HG03460 (cell line): ENCODE results near the gene GNA12.

Source experiments
- ATAC-seq: cut with Tn5 transposase; IDR thresholded peaks from one replicate; pipeline ENCODE4 v1.9.1; 2021; ENCODE audit not compliant: unreplicated experiment

GNA12 gene

DNA sequence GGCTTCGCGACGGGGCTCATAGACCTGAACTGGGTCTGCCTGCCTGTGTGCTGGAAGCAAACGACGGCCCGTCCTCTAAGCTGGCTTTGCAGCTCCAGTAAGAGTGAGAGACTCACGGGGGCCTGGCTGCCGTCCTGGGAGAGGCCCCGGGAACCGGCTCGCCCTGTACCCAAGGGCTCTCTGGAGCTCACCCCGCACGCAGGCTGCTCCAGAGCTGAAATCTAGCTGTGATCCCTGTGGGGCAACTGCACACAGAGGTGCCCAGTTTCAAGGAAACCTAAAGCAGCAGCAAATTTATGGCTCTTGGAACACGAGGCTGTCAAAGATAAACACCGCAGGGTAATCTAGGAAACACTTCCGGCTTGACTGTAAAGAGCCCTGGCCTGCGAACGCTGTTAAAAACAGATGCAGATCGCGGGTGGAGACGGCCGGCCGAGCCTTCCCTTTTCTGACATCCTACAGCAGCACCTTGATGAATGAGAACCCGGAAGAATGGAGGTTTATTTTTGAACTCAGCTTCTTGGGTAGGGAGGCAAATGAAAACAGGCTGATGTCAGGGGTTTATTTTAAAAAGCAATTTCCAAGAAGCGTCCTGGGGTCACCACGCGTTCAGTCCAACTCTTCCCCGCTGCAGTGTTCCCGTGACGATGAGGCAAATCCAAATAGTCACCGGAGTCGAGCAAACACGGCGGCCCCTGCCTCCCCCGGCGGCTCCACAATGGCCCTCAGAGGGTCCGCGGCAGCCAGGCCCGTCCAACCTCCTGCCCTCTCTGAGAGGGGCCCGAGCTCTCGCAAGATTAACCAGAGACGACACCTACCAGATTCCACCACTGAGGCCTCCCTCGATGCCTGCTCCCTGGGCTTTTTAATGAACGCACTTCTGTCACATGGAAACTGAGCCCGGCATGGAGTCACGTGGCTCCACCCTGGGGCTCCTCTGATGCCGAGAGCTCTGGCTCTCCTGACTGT lies 126.5 kb downstream of the GNA12 start:
- ATAC-seq: no peak

DNA sequence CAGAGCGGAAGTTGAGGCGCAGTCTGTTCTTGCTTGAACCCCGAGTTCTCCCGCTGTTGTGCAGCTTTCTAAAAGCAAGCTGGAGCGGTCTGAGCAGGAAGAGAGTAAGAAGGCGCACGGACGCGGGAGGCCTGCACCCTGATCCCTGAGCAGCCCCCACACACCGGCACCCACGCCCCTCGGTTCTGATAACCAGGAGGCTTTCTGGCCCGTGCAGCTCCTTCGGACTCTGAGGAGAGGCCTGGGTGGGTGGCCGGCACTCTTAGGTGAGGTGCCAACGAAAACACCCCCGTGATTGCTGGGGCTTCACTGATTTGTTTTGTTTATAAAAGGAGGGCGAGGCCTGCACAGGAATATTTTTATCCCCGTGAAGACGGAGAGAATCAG lies 127.2 kb downstream of the GNA12 start:
- no peak for ATAC-seq

DNA sequence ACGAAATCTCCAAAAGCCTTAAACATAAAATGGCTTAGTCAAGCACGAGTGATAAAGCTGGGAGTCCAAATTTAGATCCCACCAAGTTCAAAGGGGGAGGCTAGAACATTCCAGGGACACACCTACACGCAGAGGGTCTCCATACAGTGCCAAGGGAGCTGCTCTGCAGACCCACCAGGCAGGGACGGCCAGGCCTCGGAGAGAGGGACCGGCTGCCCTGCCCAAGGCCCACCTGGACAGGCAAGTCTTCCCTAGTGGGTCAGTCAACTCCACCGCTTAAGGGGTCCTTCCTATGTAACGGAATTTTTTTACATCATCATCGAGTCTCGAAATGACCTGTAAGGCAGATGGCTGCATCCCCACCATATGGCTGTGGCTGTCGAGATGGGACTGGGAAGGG lies 127.6 kb downstream of the GNA12 start:
- ATAC-seq: no peak

DNA sequence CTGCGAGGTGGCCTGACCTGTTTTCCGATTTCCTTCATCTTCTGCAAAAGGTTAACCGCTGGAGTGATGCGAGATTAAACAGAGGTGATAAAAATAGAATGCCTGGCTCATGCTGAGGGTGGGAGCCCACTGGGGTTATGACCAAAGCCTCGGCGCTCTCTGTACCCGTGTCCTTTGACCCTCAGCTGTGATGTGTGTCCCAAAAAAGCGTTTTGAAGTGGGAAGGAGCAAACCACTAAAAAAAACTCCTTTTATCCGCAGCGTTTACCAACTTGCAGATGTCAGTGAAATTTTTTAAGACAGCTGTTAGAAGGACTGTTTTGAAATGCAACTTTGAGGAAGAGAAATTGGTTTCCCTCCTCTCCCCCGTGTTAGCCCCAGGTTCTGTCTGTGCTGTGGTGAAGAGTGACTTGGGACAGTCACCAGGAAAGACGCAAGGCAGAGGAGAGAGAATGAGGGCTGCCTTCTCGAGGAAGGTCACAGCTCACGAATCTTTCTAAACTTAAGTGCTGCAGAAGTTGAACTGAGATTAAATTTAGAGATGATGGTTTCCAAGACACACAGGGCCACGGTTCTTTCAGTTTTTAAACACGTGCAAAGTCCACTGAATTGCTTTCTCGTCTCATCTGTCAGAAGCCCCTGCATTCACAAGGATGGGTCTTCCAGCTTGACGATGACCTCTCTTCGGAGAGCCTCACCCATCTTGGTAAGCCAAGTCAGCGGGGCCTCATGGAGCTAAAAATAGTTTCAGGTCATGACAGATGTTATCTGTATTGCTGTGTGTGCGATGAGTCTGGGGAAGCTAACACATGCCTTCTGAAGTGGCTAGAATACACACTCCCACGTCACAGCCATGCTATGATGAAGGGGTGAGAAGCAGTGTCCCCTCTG lies 128.5 kb downstream of the GNA12 start:
- no peak for ATAC-seq

DNA sequence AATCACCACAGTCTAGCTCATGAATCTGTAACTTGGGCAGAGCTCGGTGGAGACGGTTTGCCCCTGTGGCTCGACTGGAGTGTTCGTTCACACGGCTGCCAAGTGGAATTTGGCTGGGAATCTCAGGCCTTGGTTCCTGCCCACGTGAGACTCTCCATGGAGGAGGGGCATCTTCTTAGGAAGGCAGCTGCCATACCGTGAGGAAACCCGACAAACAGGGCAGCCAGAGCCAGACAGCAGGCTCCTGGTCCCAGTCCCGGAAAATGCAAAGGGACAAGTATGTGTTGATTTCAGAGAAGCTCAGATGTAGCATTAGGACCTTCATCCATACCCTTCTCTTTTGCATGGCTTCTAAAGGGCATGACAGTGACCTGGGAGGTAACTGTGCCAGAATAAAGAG lies 129.5 kb downstream of the GNA12 start:
- ATAC-seq: no peak

DNA sequence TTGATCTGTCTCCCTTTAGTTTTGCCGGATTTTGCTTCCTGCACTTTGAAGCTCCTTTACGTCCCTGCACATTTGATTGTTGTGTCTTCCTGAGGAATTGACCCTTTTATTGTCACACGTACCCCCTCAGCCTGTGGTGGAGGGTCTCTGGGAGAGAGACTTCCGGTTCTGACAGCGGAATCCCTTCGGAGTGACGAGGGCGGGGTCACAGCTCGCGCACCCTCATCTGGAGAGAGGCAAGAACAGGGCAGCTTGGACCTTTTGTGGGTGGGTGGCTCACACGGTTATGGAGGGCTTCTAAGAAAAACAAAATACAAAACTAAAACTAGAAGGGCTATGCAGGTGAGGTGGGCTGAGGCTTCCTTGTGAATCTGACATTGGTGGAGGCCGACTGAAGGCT lies 130.1 kb downstream of the GNA12 start:
- ATAC-seq: no peak

DNA sequence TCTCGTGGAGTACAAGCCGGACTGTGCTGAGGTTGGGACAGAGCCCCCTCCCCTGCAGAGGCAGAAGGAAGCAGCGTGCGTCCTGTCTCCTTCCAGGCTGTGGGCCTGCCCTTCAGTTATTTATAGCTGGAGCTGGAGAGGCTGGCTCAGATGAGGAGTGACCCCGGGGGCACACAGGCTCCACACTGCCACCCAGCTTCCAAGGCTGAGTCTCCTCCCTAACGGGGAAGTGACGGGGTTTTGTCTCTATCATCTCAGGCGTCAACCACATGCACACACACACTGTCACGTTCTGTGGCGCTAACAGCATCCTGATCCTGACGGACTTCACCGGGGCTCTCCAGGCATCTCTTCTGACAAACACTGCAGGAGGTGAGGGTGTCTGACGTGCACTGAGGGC lies 130.7 kb downstream of the GNA12 start:
- no peak for ATAC-seq

DNA sequence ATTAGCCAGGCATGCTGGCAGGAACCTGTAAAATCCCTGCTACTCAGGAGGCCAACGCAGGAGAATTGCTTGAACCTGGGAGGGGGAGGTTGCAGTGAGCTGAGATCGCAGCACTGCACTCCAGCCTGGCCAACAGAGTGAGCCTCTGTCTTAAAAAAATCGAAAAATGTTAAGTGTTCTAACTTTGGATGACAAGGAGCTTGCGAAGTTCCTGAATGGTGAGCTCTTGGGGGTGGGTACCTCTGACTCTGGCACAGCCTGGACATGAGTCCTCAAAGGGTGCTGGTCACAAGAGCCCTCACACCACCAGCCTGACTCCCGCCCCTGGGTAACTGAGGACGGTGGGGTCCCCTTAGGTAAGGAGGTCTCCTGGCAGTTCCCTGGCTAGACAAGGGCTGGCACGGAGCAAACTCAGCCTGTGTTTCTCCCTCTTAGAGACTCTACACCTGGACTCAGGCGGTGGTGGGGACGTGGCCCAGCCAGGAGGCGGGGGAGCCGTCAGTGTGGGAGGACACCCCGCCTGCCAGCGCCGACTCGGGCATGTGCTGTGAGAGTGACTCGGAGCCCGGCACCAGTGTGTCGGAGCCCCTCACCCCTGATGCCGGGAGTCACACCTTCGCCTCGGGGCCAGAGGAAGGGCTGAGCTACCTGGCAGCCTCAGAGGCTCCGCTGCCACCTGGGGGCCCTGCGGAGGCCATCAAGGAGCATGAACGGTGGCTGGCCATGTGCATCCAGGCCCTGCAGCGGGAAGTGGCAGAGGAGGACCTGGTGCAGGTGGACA lies 132.0 kb downstream of the GNA12 start:
- no peak for ATAC-seq

DNA sequence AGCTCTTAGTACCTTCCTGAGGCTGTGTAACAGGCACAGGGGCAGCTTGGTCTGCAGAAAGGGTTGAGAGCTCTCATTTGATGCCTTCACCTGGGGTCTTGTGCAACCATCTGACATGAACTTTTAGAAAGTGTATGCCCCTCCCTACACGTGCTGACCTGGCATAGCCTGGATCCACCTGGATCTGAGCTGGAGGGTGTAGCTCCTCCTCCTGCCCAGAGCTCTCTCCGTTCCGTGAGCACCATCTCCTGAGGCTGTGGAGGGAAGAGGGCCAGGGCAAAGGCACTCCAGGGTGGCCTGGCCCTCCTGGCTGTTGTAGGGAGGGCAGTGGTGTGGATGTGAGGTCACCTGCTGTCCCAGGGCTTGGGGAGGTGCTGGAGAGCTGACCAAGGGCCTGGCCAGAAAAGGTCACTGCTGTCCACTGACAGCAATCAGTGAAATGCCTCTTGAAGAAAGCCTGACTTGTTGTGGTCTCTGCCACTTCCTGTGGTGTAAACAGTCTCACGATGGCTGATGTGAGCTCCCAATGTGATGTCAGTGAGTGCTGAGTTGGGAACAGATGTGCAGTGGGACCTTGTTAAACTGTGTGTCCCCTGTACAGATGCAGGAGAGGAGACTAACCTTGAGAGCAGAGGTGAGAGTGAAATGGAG lies 133.1 kb downstream of the GNA12 start:
- ATAC-seq: peak; percentile 32

DNA sequence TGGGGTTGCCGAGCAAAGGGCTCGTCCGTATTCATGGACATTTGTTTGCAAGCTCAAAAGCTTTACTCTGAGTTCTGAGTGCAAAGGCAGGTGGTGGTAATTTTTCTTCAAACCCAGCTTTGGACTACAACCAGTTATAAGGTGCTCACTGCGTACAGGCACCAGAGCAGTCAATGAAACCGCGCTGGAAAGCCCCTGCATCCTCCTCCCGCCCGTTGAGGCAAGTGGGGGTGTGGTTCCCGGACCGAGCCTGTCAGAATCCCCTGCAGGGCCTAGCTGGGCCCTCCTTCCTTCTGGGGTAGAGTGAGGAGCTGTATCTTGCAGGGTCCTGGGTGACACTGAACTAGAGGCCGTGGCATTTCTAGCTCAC lies 133.8 kb downstream of the GNA12 start:
- ATAC-seq: peak; percentile 54

DNA sequence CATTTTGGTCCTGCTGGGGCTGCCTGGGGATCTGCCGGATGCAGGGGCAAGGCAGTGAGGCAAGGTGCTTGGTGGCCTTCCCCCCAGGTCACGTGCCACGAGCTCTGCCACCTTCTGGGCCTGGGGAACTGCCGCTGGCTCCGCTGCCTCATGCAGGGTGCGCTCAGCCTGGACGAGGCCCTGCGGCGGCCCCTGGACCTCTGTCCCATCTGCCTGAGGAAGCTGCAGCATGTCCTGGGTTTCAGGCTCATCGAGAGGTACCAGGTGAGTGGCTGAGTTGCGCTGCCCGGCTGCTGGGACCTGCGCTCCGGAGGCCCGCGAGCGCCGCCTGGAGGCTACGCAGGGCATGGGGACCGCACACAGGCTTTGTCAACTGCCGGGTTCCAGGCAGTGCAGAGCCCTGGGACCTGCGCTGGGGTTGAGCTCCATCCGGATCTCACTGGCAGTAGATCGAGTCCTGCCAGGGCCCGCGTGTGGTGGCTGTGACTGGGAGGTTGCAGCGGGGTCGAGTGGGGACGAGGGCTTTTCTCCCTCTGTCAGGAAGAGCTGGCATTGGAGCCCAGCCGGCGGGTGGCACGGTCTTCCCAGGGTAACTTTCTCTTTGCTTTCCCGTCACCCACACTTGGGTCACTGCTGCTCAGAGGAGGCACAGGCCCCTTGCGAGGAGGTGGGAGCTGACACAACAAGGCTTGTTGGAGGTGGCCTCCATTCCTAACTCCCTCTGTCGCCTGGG lies 134.4 kb downstream of the GNA12 start:
- peak; percentile 72 for ATAC-seq

DNA sequence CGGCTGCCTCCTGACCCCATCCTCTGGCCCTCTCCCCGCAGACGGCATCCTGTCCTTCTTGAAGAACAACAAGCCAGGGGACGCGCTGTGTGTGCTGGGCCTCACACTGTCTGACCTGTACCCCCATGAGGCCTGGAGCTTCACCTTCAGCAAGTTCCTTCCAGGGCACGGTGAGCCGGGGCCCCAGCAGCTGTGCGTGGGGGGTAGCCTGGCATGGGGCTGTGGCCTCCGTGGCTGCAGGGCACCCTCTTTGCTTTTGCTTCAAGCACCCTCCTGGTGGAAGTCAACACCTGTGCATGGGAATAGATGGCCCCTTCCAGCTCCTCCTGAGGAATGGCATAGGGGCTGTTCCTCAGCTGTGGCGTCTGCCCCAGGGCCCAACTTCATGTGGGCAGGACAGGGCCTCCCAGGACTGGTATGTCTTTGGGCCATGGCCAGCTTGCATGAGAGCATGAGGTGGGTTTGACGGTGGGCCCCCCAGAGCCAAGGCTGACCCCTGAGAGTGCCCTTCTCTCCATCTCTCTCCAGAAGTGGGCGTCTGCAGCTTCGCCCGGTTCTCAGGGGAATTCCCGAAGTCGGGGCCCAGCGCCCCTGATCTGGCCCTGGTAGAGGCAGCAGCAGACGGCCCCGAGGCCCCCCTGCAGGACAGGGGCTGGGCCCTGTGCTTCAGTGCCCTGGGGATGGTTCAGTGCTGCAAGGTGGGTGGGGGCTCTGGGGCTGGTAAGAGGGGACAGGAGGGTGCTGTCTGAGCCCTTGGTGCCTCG lies 135.4 kb downstream of the GNA12 start:
- no peak for ATAC-seq

DNA sequence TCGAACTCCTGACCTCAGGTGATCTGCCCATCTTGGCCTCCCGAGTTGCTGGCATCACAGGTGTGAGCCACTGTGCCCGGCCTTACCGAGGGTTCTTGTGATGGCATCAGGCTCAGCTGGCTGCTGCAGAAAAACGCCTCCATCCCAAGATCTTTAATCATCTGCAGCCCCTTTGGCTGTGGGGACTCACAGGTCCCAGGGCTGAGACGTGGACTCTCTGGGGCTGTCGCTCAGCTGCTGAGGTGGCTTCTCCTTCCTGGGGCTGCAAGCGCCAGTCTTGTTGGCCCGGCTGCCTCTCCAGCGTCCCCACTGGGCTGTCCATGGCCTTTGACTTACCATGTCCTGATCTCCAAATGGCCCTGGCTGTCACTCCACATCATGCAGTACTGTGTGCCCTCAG lies 136.1 kb downstream of the GNA12 start:
- ATAC-seq: no peak

DNA sequence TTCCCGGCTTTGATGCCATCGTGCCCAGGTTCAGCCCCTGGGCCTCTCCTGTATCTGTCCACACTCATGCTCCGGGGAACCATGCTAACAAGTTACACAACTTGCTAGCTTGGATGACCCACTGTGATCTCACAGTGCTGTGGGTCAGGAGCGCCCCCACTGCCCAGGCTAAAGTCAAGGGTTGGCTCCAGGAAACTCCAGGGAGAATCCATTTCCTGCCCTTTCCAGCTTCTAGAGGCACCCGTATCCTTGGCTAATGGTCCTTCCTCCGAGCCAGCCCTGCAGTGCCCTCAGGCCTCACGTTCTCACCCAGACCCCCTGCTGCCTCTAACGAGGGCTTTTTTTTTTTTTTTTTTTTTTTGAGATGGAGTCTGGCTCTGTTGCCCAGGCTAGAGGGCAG lies 136.6 kb downstream of the GNA12 start:
- no peak for ATAC-seq

DNA sequence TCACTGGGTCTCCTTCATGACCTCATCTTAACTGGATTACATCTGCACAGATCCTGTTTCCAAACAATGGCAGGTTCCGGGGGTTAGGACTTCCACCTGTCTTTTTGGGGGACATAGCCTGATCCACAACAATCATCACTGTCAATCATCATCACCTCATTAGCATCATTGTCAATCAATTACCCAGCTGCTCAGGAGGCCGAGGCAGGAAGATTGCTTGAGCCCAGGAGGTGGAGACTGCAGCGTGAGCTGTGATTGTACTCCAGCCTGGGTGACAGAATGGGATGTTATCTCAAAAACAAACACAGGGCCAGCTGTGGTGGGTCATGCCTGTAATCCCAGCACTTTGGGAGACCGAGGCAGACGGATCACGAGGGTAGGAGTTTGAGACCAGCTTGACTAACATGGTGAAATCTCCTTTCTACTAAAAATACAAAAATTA lies 137.4 kb downstream of the GNA12 start:
- no peak for ATAC-seq

DNA sequence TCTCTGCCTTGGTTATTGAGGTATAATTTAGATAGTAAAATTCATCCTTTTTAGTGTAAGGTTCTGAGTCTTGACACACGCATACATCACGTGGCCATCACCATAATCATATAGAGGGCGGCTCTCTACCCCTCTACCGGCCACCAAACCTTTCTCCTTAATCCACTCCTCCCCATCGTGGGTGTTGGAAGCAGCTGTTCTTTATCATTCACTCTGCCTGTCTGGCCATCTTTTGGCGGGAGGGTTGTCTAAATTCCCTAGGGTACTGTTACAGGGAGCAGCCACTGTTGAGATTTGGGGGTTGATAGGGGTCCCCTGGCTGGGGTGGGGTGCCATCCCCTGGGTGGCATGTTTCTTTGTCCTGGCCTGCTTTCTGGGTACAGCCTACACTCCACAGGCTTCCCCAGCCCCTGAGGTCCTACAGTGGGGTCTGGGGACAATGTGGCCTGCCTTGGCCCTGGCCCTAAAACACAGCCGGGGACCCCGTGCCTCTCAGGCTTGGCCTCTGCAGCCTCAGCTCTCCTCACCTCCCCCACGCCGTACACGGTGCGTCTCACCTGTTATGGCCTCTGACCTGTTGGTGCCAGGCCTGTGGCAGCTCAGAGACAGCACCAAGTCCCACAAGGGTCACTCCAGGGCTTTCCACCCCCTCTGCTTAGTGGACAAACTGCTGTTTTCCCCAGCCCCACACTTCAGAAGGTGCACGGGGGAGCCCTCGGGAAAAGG lies 138.6 kb downstream of the GNA12 start:
- no peak for ATAC-seq

DNA sequence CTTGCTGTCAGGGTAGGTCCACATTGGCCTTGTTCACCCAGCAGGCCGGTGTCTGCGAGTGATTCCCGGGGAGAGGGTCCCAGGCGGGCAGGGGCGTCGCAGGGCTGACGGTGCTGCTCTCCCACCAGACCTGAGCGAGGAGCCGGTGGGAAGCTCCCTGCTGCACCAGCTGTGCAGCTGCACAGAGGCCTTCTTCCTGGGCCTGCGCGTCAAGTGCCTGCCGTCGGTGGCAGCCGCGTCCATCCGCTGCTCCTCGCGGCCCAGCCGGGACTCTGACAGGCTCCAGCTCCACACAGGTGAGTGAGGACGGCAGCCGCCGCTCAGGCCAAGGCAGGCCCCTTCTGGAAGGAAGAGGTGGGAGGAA lies 141.5 kb downstream of the GNA12 start:
- ATAC-seq: no peak

DNA sequence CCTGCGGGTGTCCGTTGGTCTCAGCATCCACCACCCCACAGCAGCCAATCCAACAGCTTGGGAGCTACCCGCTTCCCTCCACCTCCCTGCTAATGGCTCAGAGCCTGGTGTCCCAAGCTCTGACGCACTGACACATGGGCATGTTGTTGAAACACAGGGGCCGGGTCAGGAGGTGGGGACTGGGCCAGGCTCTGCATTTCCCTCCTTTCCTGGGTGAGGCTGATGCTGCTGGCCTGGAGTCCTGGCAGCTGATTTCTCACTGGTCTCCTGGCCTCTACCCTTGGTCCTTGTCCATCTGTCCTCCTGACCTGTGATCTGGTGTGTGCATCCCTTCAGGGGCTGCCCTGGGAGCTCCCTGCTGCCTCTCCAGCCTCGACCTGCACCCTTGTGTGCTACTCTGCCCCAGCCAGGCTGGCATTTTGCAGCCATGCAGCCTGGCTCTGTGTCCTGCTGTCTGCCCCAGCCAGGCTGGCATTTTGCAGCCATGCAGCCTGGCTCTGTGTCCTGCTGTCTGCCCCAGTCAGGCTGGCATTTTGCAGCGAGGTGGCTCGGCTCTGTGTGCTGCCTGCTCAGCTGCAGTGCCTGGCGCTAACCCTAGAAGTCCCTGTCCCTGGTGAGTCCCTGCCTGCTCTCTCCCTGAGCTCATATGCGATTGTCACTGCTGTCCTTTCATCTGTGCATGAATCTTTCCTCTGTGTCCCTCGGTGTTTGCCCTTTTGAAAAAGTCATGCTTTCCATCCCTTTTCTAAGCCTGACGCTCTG lies 142.1 kb downstream of the GNA12 start:
- no peak for ATAC-seq
